ENCODE results near the gene ZNF438.

- TF ChIP-seq CSRNP3 (CRISPR knock-in tag; IDR thresholded peaks at IDR 0.05) = no peak
- TF ChIP-seq ISL1 (CRISPR knock-in tag; IDR thresholded peaks at IDR 0.05) = no peak
- TF ChIP-seq PPARA (CRISPR knock-in tag; IDR thresholded peaks at IDR 0.05; ENCODE audit: borderline replicate concordance) = no peak
- no peak for TF ChIP-seq ZFP3 (CRISPR knock-in tag; IDR thresholded peaks at IDR 0.05)
- TF ChIP-seq PATZ1 (CRISPR knock-in tag; IDR thresholded peaks at IDR 0.05; ENCODE audit: borderline replicate concordance) = no peak
Measured at GRCh38 chr10:30917789-30918188, 113.9 kb downstream of the ZNF438 start.

All from SK-N-SH treated with all-trans-retinoic acid at 6 μM for 48 hours (cell line).